Measurements from ENCODE around the gene EIF2D. TPM values are rescaled to one million over a fixed set of nuclear protein-coding genes. Genes with fewer than 3 reads are reported as not detected.
A peak's percentile ranks its signal among the peaks of the same experiment; 100 is the strongest.
"Not testable (repeated sequence)": the region's sequence is repeated elsewhere in the genome, so short reads cannot be mapped to it uniquely, and the experiment has no call there.

EIF2D gene
- total and polyA plus RNA-seq, 8 donors = 16.9 to 130 (median 48.8) TPM

GRCh38 chr1:206643118-206643698 is 30.9 kb upstream of the EIF2D start:
- no peaks in the 10 kb centered on the region for H3K27me3 ChIP-seq
- no peak overlapping the region for H3K27ac ChIP-seq
- DNase-seq = no peak
- no peaks in the 10 kb centered on the region for H3K9me3 ChIP-seq
- 67 to 88% (median 82%) methylated on average over 3 of the region's 3 CpGs for whole genome bisulfite sequencing, 5 donors
- H3K36me3 ChIP-seq = peaks cover 9 to 27% (median 15%) of the 10 kb centered on the region in 4 donors
- no peak overlapping the region for H3K4me3 ChIP-seq
- no peaks in the 10 kb centered on the region for H3K4me1 ChIP-seq
- intact Hi-C loops (cut with DNase I; ENCODE audit: low total_unique reads) = no loop called here
- TF ChIP-seq EP300 (IDR thresholded peaks at IDR 0.05) (no peak), POLR2AphosphoS5 (IDR thresholded peaks at IDR 0.05) (no peak), POLR2A (IDR thresholded peaks at IDR 0.05) (no peak), CTCF (IDR thresholded peaks at IDR 0.05) (no peak)

- H3K9me3 ChIP-seq; H3K4me3 ChIP-seq; H3K27me3 ChIP-seq; H3K4me1 ChIP-seq; DNase-seq; H3K27ac ChIP-seq; intact Hi-C loops (cut with DNase I; ENCODE audit: low total_unique reads): not testable (repeated sequence)
- 78 to 89% (median 81%) methylated on average over 2 of the region's 2 CpGs for WGBS, 5 donors
- peaks cover 0 to 17% (median 5%) of the 10 kb centered on the region in 4 donors for H3K36me3 ChIP-seq
These were observed 29.8 kb upstream of the EIF2D start for GRCh38 chr1:206642074-206642473.

- H3K4me3 ChIP-seq = no peak overlapping the region
- H3K27me3 ChIP-seq = no peaks in the 10 kb centered on the region
- no peak for DNase-seq
- peaks cover 9 to 40% (median 30%) of the 10 kb centered on the region in 4 donors for H3K4me1 ChIP-seq
- intact Hi-C loops (cut with DNase I; ENCODE audit: low total_unique reads) = loop anchor here (10.0 kb wide), 1 partner anchor 277 kb away; no protein-coding TSS in a partner anchor
- H3K27ac ChIP-seq = peak overlapping the region in 2 of 5 donors; percentile 13 to 89
- H3K9me3 ChIP-seq = no peaks in the 10 kb centered on the region
- TF ChIP-seq POLR2A (IDR thresholded peaks at IDR 0.05) (no peak), POLR2AphosphoS5 (IDR thresholded peaks at IDR 0.05) (no peak), EP300 (IDR thresholded peaks at IDR 0.05) (no peak), CTCF (IDR thresholded peaks at IDR 0.05) (no peak)
- H3K36me3 ChIP-seq = peaks cover 0 to 7% (median 2%) of the 10 kb centered on the region in 4 donors
These were observed 25.3 kb upstream of the EIF2D start for GRCh38 chr1:206637605-206638004.

GRCh38 chr1:206636671-206637070 is 24.4 kb upstream of the EIF2D start:
- H3K9me3 ChIP-seq = no peaks in the 10 kb centered on the region
- no peak for DNase-seq
- H3K27ac ChIP-seq = peak overlapping the region in 3 of 5 donors; percentile 13 to 91 (median 89)
- peaks cover 9 to 40% (median 30%) of the 10 kb centered on the region in 4 donors for H3K4me1 ChIP-seq
- no peaks in the 10 kb centered on the region for H3K27me3 ChIP-seq
- intact Hi-C loops (cut with DNase I; ENCODE audit: low total_unique reads) = loop anchor here (10.0 kb wide), 1 partner anchor 278 kb away; no protein-coding TSS in a partner anchor
- peaks cover 0 to 3% (median 2%) of the 10 kb centered on the region in 4 donors for H3K36me3 ChIP-seq
- WGBS, 5 donors = 47 to 60% (median 55%) methylated on average over 4 of the region's 4 CpGs
- TF ChIP-seq POLR2AphosphoS5 (IDR thresholded peaks at IDR 0.05) (no peak), CTCF (IDR thresholded peaks at IDR 0.05) (no peak), POLR2A (IDR thresholded peaks at IDR 0.05) (no peak), EP300 (IDR thresholded peaks at IDR 0.05) (no peak)
- peak overlapping the region in 1 of 4 donors; percentile 75 for H3K4me3 ChIP-seq

- peaks cover 0 to 3% (median under 1%) of the 10 kb centered on the region in 4 donors for H3K36me3 ChIP-seq
- intact Hi-C loops (cut with DNase I; ENCODE audit: low total_unique reads) = loop anchor here (10.0 kb wide), 1 partner anchor 279 kb away; no protein-coding TSS in a partner anchor
- 4 to 6% (median 4%) methylated on average over 14 of the region's 14 CpGs for WGBS, 5 donors
- TF ChIP-seq EP300 (IDR thresholded peaks at IDR 0.05) (no peak), POLR2AphosphoS5 (IDR thresholded peaks at IDR 0.05) (no peak), CTCF (IDR thresholded peaks at IDR 0.05) (no peak), POLR2A (IDR thresholded peaks at IDR 0.05) (no peak)
- no peak for DNase-seq
- H3K27ac ChIP-seq = peak overlapping the region; percentile 81 to 91 (median 85)
- H3K27me3 ChIP-seq = no peaks in the 10 kb centered on the region
- no peaks in the 10 kb centered on the region for H3K9me3 ChIP-seq
- peak overlapping the region; percentile 75 to 97 (median 88) for H3K4me3 ChIP-seq
- peaks cover 9 to 40% (median 30%) of the 10 kb centered on the region in 4 donors for H3K4me1 ChIP-seq
These were observed 23.7 kb upstream of the EIF2D start for GRCh38 chr1:206635978-206636345.
